HG03354 (cell line): Measurements from ENCODE around the gene TAMALIN.
A peak's percentile ranks its signal among the peaks of the same experiment; 100 is the strongest.

Experiments
- ATAC-seq: cut with Tn5 transposase; IDR thresholded peaks from one replicate; pipeline ENCODE4 v1.9.1; 2021; ENCODE audit warnings: mild to moderate bottlenecking; ENCODE audit not compliant: unreplicated experiment, poor library complexity, severe bottlenecking

TAMALIN gene

DNA sequence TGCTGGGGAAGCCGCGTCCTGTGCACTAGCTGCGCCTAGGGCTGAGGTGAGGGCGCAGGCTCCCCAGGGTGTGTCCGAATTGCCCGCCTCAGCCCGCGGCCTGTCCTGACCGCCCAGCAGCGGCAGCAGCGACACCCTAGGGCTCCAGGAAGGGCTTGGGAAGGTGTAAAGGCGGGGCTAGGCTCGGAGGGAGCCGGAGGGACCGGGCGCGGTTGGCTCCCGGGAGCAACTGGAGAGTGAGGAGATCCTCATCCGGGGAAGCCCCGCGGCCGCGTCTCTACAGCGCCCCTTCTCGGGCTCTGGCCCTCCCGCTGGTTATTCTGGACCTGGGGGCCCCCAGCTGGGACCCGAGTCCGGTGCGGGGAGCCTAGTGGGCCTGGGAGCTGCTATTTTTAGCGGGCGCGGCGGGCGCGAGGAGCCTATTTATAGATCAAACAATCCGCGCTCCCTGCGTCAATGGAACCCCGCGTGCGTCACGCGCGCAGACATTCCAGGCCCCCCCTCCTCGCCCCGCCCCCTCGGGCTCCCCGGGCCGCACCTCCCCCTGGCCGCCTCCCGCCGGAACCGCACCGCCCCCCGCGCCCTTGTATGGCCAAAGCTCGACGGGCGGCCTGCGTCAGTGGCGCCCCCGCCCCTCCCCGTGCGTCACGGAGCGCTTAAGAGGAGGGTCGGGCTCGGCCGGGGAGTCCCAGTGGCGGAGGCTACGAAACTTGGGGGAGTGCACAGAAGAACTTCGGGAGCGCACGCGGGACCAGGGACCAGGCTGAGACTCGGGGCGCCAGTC is 44.2 kb downstream of the TAMALIN start, which contains the start of gene NR4A1:
Gene NR4A1 (plus strand): TSS at position 685 of the 784 bp plus-strand sequence. CDS start 2,887 bp downstream, outside the sequence.
- peak; percentile 78 for ATAC-seq

DNA sequence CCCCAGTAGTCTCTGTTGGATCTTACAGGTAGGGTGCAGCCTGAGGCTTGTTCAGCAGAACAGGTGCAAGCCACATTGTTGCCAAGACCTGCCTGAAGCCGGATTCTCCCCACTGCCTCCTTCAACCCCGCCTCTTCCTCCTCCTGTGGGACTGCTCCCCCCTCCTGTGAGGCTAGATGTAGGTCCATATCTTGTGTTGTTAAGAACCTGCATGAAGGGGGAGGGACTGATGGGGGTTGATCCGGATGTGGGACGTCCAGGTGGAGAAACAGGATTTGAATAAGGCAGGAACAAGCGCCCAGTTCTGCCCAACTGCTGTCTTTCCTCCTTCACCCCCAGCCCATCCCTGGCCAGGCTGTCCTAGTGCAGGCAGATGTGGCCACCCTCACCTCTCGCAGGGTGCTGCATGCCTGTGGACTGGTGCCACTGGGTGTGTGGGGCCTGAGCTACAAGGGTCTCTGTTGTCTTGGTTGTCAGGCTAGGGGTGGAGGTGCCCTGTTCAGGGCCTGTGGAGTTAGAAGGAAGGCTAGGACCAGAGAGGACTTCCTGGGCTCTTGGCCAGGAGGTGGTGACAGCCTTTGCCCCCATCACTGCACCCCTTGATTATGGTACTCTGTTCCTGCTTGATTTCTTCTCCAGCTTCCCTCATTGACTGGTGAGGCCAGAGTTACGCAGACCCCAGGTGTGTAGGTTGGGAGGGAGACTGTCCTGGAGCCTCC is 45.9 kb downstream of the TAMALIN start:
- no peak for ATAC-seq

DNA sequence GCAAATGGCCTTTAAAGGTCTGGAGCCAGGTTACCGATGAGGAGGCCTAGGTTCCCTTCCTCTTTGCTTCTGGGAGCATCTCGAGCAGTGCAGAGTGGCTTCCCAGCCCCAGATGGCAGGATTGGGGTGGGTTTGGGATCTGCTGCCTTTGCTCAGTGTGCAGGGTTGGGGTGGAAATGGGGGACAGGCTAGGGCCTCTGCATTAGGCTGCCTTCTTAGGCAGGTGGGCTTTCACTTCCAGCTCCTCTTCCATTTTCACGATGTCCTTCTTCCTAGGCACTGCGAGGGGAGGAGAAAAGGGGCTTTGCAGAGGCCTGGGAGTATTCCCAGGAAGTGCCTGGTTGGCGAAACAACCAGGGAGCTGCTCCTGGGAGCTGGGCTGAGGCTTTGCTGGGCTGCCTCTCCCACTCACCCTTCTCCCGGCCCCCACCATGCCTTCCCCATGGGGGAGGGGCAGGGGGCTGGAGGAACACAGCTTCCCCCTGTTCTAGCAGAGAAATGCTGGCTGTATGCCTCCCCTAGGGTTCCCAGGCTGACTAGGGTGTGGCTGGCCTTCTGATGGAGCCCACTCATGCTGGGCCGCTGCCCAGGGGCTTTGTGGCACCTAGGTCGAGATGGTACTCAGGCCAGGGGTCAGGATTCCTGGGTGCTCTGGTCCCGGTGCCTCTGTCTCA is 46.9 kb downstream of the TAMALIN start:
- ATAC-seq: no peak

DNA sequence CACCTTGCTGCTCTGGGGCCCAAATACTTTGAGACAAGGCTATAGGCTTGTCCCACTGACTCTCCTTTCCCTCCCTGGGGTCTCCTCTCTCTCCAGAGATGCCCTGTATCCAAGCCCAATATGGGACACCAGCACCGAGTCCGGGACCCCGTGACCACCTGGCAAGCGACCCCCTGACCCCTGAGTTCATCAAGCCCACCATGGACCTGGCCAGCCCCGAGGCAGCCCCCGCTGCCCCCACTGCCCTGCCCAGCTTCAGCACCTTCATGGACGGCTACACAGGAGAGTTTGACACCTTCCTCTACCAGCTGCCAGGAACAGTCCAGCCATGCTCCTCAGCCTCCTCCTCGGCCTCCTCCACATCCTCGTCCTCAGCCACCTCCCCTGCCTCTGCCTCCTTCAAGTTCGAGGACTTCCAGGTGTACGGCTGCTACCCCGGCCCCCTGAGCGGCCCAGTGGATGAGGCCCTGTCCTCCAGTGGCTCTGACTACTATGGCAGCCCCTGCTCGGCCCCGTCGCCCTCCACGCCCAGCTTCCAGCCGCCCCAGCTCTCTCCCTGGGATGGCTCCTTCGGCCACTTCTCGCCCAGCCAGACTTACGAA is 47.6 kb downstream of the TAMALIN start:
- no peak for ATAC-seq

DNA sequence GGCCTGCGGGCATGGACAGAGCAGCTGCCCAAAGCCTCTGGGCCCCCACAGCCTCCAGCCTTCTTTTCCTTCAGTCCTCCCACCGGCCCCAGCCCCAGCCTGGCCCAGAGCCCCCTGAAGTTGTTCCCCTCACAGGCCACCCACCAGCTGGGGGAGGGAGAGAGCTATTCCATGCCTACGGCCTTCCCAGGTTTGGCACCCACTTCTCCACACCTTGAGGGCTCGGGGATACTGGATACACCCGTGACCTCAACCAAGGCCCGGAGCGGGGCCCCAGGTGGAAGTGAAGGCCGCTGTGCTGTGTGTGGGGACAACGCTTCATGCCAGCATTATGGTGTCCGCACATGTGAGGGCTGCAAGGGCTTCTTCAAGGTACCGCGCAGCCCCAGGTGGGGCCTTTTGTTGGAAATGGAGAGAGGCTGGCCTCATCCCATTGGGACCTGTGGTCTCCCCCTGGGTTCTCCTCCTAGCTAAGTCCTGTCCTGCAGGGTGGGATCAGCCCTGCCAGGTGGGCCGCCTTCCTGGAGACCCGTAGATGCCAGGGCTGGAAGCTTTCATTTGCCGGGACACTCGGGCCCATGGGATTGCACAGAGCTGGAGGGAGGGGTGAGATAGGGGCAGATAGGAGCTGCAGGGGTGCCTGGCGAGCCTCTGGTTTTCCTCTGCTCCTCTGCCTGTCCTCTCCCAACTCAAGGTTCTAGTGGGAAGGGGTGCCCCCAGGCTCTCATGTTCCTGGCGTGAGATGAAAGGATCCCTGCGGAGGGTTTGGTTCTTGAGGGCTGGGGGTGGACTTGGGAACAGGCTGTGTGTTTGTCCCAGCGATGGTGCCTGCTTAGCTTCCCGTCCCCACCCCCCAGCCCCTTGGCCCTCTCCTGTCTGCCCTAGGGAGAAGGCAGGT is 48.3 kb downstream of the TAMALIN start:
- no peak for ATAC-seq

DNA sequence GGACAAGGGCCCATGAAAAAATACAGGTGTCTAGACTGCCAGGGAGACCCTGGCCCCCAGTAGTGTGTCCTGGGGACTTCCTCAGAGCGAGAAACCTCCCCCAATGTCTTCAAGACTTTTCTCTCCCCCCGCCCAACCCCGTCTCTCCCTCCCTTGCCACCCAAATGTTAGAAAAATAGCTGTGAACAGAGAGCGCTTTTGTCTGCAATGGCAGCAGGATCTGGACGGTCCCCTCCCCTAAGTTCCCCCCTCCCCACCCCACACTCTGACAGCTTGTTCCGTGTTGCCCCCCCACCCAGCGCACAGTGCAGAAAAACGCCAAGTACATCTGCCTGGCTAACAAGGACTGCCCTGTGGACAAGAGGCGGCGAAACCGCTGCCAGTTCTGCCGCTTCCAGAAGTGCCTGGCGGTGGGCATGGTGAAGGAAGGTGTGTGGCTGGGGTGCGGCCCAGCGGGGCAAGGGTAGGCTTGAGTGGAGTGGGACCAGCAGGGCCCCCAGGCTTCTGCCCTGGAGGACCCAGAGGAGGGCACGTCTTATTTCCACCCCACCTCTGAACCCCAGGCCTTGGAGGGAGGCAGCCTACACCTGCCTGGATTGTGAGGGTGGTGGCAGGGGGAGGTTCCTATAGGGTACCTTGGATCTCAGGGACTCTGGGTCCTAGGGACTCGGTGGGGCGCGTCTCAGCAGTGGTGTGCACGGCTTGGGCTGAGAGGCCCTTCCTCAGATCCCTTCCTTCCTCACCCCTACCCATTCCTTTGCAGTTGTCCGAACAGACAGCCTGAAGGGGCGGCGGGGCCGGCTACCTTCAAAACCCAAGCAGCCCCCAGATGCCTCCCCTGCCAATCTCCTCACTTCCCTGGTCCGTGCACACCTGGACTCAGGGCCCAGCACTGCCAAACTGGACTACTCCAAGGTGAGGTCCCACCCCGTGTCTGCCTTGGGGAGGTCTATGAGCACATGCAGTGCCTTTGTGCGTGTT is 49.3 kb downstream of the TAMALIN start:
- no peak for ATAC-seq

DNA sequence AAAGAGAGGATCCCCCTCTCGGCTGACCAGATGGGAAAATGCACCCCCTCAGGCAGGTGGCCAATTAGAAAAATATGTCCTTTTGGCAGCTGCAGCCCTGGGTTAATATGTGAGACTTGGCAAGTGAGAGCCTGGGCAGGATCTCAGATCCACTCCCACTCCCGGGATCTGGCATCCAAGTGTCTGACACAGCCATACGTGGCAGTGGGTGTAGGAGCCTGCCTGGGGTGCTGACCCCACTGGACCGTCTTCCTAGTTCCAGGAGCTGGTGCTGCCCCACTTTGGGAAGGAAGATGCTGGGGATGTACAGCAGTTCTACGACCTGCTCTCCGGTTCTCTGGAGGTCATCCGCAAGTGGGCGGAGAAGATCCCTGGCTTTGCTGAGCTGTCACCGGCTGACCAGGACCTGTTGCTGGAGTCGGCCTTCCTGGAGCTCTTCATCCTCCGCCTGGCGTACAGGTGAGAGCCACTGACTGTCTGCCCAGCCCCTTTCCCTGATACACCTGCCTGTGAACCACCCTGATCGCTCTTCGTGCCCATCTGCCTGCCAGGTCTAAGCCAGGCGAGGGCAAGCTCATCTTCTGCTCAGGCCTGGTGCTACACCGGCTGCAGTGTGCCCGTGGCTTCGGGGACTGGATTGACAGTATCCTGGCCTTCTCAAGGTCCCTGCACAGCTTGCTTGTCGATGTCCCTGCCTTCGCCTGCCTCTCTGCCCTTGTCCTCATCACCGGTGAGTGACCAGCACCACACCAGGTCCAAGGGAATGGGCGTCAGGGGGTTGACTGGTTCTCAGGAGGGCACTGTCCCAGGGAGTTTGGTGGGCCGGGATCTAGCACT is 50.3 kb downstream of the TAMALIN start:
- no peak for ATAC-seq

DNA sequence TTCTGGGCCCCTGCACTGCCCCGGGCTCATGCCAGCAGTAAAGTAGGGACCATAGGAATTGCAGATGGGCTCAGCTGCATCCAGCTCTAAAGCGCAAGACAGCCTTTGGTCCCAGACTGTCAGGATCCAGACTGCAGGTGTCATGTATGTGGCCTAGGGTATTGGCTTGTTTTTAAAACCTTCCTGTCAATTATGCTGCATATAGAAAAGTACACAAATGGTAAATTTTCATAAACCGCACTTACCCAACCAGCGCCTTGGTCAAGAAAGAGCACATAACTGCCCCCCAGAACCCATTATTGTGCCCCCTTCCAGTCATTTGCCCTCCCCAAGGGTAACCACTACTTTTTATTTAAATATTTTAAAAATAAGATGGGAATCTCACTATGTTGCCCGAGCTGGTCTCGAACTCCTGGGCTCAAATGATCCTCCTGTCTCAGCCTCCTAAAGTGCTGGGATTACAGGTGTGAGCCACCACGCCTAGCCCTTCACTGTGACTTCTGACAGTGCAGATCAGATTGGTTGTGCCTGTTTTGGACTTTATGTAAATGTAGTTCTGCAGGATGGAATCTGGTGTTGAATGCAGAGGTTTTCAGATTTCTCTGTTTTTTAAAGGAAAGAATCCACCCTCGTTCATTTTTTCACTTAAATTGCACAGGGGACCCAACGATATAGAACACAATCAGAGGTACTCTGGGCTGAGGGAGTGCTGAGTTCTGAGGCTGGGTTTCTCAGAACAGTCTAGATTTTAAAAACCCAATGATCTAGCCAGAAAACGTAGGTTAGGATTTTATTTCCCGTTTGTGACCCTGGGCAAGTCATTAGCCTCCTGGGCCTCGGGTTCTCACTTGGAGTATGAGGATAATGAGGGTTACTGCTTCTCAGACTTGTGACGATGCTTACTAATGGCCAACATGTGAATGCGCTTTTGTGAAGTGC is 51.2 kb downstream of the TAMALIN start:
- ATAC-seq: no peak

DNA sequence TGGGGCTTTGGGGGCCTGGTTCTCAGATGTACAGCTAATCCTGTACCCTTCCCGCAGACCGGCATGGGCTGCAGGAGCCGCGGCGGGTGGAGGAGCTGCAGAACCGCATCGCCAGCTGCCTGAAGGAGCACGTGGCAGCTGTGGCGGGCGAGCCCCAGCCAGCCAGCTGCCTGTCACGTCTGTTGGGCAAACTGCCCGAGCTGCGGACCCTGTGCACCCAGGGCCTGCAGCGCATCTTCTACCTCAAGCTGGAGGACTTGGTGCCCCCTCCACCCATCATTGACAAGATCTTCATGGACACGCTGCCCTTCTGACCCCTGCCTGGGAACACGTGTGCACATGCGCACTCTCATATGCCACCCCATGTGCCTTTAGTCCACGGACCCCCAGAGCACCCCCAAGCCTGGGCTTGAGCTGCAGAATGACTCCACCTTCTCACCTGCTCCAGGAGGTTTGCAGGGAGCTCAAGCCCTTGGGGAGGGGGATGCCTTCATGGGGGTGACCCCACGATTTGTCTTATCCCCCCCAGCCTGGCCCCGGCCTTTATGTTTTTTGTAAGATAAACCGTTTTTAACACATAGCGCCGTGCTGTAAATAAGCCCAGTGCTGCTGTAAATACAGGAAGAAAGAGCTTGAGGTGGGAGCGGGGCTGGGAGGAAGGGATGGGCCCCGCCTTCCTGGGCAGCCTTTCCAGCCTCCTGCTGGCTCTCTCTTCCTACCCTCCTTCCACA is 52.0 kb downstream of the TAMALIN start:
- no peak for ATAC-seq

DNA sequence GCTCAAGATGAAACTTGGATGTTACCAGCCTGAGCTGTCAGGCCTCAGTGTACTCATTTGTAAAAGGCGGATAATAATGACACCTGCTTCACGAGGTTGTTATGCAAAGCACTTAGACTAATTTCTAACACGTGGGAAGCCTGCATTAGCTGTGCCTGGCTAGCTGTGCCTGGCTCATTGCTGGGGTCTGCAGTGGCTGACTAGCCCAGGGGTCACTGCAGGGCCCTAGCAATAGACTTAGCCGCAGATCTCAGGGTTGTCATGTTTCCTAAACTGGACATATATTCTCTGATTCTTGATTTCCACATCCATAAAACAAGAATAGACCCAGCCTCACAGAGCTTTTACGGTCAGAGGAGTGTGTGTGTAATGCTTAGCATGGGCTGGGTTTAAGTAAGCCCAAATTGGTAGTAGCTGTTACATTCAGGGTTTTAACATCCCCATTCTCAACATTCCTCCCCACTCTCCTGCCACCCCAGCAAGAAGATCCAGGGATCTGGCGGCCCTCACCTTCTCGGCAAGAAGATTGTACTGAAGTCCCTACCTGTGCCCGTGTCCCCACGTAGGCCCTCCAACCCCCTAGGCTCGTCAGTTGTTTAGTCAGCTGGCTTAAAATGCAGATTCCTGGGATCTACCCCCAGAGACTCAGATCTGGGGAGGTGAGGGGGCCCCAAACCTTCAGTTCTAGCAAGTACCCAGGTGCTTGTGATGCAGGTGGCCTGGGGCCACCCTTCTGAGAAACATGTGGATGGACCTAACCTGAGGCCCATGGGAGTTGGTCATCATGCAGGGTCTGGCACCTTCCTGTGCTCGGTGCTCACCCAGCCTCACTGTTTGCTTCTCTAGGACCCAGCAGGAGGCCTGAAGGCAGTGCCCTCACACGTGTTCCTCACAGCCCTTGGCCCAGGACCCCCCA is 53.1 kb downstream of the TAMALIN start:
- ATAC-seq: no peak

DNA sequence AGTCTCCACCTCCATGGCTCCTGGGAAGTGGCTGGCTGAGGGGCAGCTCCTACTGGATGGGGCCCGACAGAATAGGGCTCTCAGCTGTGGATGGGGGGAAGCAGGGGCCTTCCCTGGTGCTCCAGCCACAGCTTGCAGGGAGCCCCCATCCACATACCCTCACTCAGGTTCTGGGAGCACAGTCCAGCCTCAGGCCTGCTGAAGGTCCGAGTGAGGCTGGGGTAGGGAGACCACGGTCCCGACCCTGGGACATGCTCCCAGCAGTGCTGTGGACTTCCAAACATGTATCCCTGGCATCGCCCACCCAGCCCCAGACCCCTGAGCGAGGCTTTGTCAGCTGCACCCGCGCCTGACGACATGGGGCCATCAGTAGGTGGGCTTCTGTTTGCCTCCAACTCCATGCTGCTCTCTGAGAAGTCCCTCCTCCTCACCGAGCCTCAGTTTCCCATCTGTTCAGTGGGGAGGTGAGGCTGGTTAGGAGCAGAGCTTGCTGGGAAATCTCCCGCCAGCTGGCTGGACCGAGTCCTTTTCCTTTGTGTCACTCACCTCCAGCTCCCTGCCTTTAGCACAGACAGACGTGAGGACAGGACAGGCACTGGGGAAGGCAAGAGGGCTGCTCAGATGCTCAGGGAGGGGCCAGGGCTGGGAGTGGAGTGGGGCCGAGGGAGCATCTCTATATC is 53.9 kb downstream of the TAMALIN start:
- ATAC-seq: no peak

DNA sequence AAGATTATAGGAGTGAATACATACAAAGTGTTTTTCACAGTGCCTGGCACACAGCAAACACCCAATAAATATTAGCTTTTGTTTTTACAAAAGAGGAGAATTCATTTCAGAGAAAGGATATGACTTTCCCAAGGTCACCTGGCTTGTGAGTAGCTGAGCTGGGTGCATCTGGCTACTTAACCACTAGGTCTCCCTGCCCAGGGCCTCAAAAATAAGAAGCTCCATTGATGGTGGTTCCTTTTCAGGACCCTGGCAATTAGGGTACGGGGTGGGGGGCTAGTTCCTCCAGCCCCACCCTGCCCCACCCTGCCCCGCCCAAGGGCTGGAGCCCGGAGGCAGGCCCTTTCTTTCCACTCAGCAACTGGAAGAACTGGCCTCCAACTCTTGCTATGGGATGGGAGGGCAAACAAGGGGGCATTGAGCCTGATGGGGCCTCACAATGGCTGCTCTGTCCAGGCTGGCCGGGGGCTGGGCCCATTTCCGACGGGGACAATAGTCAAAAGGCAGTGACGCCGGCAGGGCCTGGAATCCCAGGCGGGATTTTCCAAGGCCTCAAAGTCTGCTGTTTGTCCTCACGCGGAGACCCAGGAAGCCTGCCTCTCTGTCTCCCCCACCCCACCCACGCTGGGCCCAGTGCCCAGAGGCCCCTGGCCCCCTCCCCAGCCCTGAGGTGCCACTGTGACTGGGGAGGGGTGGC is 54.9 kb downstream of the TAMALIN start:
- ATAC-seq: no peak
